ENCODE measurements around the gene SRCIN1.

SRCIN1 gene

GRCh38 chr17:38585056-38585917 lies 20.5 kb downstream of the SRCIN1 start:
- no peak for TF ChIP-seq CTCF (conservative IDR thresholded peaks at IDR 0.05; ENCODE audit: low read depth, low read length)
- no peak overlapping the region for H3K4me3 ChIP-seq (ENCODE audit: low read depth, low read length)
- DNase-seq (ENCODE audit: low read depth), result peak; percentile 22

- H3K4me3 ChIP-seq (ENCODE audit: low read depth, low read length), result no peak overlapping the region
- peak; percentile 60 for DNase-seq (ENCODE audit: low read depth)
- TF ChIP-seq CTCF (conservative IDR thresholded peaks at IDR 0.05; ENCODE audit: low read depth, low read length), result peak; percentile 87
These were observed 21.3 kb downstream of the SRCIN1 start for GRCh38 chr17:38584350-38584925.

GRCh38 chr17:38583828-38584349 lies 21.9 kb downstream of the SRCIN1 start:
- no peak for TF ChIP-seq CTCF (conservative IDR thresholded peaks at IDR 0.05; ENCODE audit: low read depth, low read length)
- H3K4me3 ChIP-seq (ENCODE audit: low read depth, low read length), result no peak overlapping the region
- no peak for DNase-seq (ENCODE audit: low read depth)

- DNase-seq (ENCODE audit: low read depth), result no peak
These were observed 22.6 kb downstream of the SRCIN1 start for GRCh38 chr17:38583176-38583575.

GRCh38 chr17:38582069-38582468 lies 23.7 kb downstream of the SRCIN1 start:
- H3K4me3 ChIP-seq (ENCODE audit: low read depth, low read length), result no peak overlapping the region
- DNase-seq (ENCODE audit: low read depth), result no peak
- TF ChIP-seq CTCF (conservative IDR thresholded peaks at IDR 0.05; ENCODE audit: low read depth, low read length), result no peak

More at GRCh38 chr17:38583176-38583575, 22.6 kb downstream of the SRCIN1 start:
- TF ChIP-seq CTCF (conservative IDR thresholded peaks at IDR 0.05; ENCODE audit: low read depth, low read length), result no peak
- no peak overlapping the region for H3K4me3 ChIP-seq (ENCODE audit: low read depth, low read length)

- no peak overlapping the region for H3K4me3 ChIP-seq (ENCODE audit: low read depth, low read length)
- peak; percentile 33 for TF ChIP-seq CTCF (conservative IDR thresholded peaks at IDR 0.05; ENCODE audit: low read depth, low read length)
- peak; percentile 32 for DNase-seq (ENCODE audit: low read depth)
These were observed 25.8 kb downstream of the SRCIN1 start for GRCh38 chr17:38579934-38580333.

Data from choroid plexus epithelial cell (primary cell).